Measurements from ENCODE around the gene LRRC40. TPM values are rescaled to one million over a fixed set of nuclear protein-coding genes. Genes with fewer than 3 reads are reported as not detected.
"Not testable (repeated sequence)": the region's sequence is repeated elsewhere in the genome, so short reads cannot be mapped to it uniquely, and the experiment has no call there.

LRRC40 gene
- total RNA-seq, 2 experiments from 2014 or later: 12.4 to 13.3 TPM

GRCh38 chr1:70210820-70211219 is 5.4 kb upstream of the LRRC40 start:
- Mint-ChIP-seq H3K9me3 (no peaks in the 10 kb centered on the region), H3K4me1 (ENCODE audit: low read depth) (peaks cover 60% of the 10 kb centered on the region), H3K4me3 (no peak overlapping the region), H3K27me3 (no peaks in the 10 kb centered on the region), H3K27ac (no peak overlapping the region), H3K36me3 (ENCODE audit: low read depth) (peaks cover 59% of the 10 kb centered on the region)
- DNase-seq: no peak
- ChIA-PET POLR2A (interaction anchor here (0.7 to 8.4 kb wide), 2 partner anchors 10 to 879 kb away, joined by 3 to 128 read pairs; partner anchors contain the start of gene SRSF11), CTCF (interaction anchor here (1.3 kb wide), 1 partner anchor 870 kb away, joined by 5 read pairs; the partner anchor contains the start of gene ZRANB2)
- H3K27me3 ChIP-seq (ENCODE audit: control insufficient read depth in 1 of 2, insufficient read depth in 2 of 2, low read length in 2 of 2): no peaks in the 10 kb centered on the region
- peaks cover 23% of the 10 kb centered on the region for H3K36me3 ChIP-seq (ENCODE audit: insufficient read depth, low read length)
- peaks cover 28% of the 10 kb centered on the region for H3K4me1 ChIP-seq (ENCODE audit: insufficient read depth, low read length)
- H3K9me3 ChIP-seq (ENCODE audit: control insufficient read depth in 1 of 2, insufficient read depth in 1 of 2, low read length in 2 of 2): no peaks in the 10 kb centered on the region
- H3K4me3 ChIP-seq (ENCODE audit: low read length): no peak overlapping the region
- H3K27ac ChIP-seq (ENCODE audit: low read depth in 1 of 2, low read length in 2 of 2): no peak overlapping the region
- intact Hi-C loops (cut with DNase I, micrococcal nuclease): no loop called here
- no peak for TF ChIP-seq CTCF (IDR thresholded peaks at IDR 0.05)
- no peak for ATAC-seq (ENCODE audit: poor library complexity)

GRCh38 chr1:70208292-70208691 is 2.9 kb upstream of the LRRC40 start:
- Histone ChIP-seq H3K9me3 (ENCODE audit: control insufficient read depth in 1 of 2, insufficient read depth in 1 of 2, low read length in 2 of 2) (no peaks in the 10 kb centered on the region), H3K27ac (ENCODE audit: low read depth in 1 of 2, low read length in 2 of 2) (no peak overlapping the region), H3K4me3 (ENCODE audit: low read length) (no peak overlapping the region), H3K4me1 (ENCODE audit: insufficient read depth, low read length) (peaks cover 35% of the 10 kb centered on the region), H3K36me3 (ENCODE audit: insufficient read depth, low read length) (peaks cover 16% of the 10 kb centered on the region), H3K27me3 (ENCODE audit: control insufficient read depth in 1 of 2, insufficient read depth in 2 of 2, low read length in 2 of 2) (no peaks in the 10 kb centered on the region)
- ChIA-PET CTCF (interaction anchor here (1.0 to 2.5 kb wide), 2 partner anchors 12 to 873 kb away, joined by 5 to 14 read pairs; partner anchors contain the start of genes SRSF11 and ZRANB2), POLR2A (interaction anchor here (2.1 to 8.4 kb wide), 2 partner anchors 12 to 873 kb away, joined by 12 to 128 read pairs; partner anchors contain the start of genes SRSF11 and ZRANB2)
- H3K9me3 Mint-ChIP-seq: no peaks in the 10 kb centered on the region
- DNase-seq: no peak
- H3K4me1 Mint-ChIP-seq (ENCODE audit: low read depth): peaks cover 82% of the 10 kb centered on the region
- H3K27me3 Mint-ChIP-seq: no peaks in the 10 kb centered on the region
- no peak for ATAC-seq (ENCODE audit: poor library complexity)
- H3K36me3 Mint-ChIP-seq (ENCODE audit: low read depth): peaks cover 65% of the 10 kb centered on the region
- peak overlapping the region; percentile 99 for H3K27ac Mint-ChIP-seq
- no peak for TF ChIP-seq CTCF (IDR thresholded peaks at IDR 0.05)
- peak overlapping the region; percentile 99 for H3K4me3 Mint-ChIP-seq
- intact Hi-C loops (cut with DNase I, micrococcal nuclease): loop anchor here in 1 of 2 experiments (5.0 kb wide), 1 partner anchor 149 kb away; no protein-coding TSS in a partner anchor

GRCh38 chr1:70207492-70207891 is 2.1 kb upstream of the LRRC40 start:
- H3K9me3 Mint-ChIP-seq: no peaks in the 10 kb centered on the region
- H3K9me3 ChIP-seq (ENCODE audit: control insufficient read depth in 1 of 2, insufficient read depth in 1 of 2, low read length in 2 of 2): no peaks in the 10 kb centered on the region
- ChIA-PET CTCF (no interaction called here), POLR2A (interaction anchor here (2.1 to 8.4 kb wide), 4 partner anchors 13 to 873 kb away, joined by 12 to 128 read pairs (median 22); partner anchors contain the start of genes ANKRD13C, CTH, SRSF11 and ZRANB2)
- intact Hi-C loops (cut with DNase I, micrococcal nuclease): loop anchor here in 1 of 2 experiments (1.0 to 5.0 kb wide), 3 partner anchors 13 to 873 kb away; partner anchors contain the start of gene ZRANB2
- peak overlapping the region; percentile 99 for H3K27ac Mint-ChIP-seq
- H3K27me3 ChIP-seq (ENCODE audit: control insufficient read depth in 1 of 2, insufficient read depth in 2 of 2, low read length in 2 of 2): no peaks in the 10 kb centered on the region
- H3K4me3 ChIP-seq (ENCODE audit: low read length): no peak overlapping the region
- ATAC-seq (ENCODE audit: poor library complexity) (no peak), DNase-seq (no peak)
- no peak for TF ChIP-seq CTCF (IDR thresholded peaks at IDR 0.05)
- H3K36me3 ChIP-seq (ENCODE audit: insufficient read depth, low read length): peaks cover 16% of the 10 kb centered on the region
- H3K27me3 Mint-ChIP-seq: no peaks in the 10 kb centered on the region
- H3K27ac ChIP-seq (ENCODE audit: low read depth in 1 of 2, low read length in 2 of 2): no peak overlapping the region
- H3K4me3 Mint-ChIP-seq: peak overlapping the region; percentile 99
- H3K4me1 ChIP-seq (ENCODE audit: insufficient read depth, low read length): peaks cover 38% of the 10 kb centered on the region
- peaks cover 83% of the 10 kb centered on the region for H3K4me1 Mint-ChIP-seq (ENCODE audit: low read depth)
- H3K36me3 Mint-ChIP-seq (ENCODE audit: low read depth): peaks cover 58% of the 10 kb centered on the region

- POLR2A ChIA-PET: interaction anchor here (0.7 to 8.4 kb wide), 7 partner anchors 14 to 874 kb away, joined by 3 to 128 read pairs (median 17); partner anchors contain the start of genes ANKRD13C, CTH, SRSF11 and ZRANB2
- H3K27me3 Mint-ChIP-seq; H3K4me3 ChIP-seq (ENCODE audit: low read length); H3K9me3 ChIP-seq (ENCODE audit: control insufficient read depth in 1 of 2, insufficient read depth in 1 of 2, low read length in 2 of 2); H3K27me3 ChIP-seq (ENCODE audit: control insufficient read depth in 1 of 2, insufficient read depth in 2 of 2, low read length in 2 of 2); ATAC-seq (ENCODE audit: poor library complexity); DNase-seq; H3K9me3 Mint-ChIP-seq: not testable (repeated sequence)
- H3K27ac Mint-ChIP-seq: peak overlapping the region; percentile 99
- H3K4me3 Mint-ChIP-seq: peak overlapping the region; percentile 99
- peaks cover 56% of the 10 kb centered on the region for H3K36me3 Mint-ChIP-seq (ENCODE audit: low read depth)
- Histone ChIP-seq H3K4me1 (ENCODE audit: insufficient read depth, low read length) (peaks cover 38% of the 10 kb centered on the region), H3K27ac (ENCODE audit: low read depth in 1 of 2, low read length in 2 of 2) (peak overlapping the region in 1 of 2 donors; percentile 97), H3K36me3 (ENCODE audit: insufficient read depth, low read length) (peaks cover 15% of the 10 kb centered on the region)
- intact Hi-C loops (cut with DNase I, micrococcal nuclease): loop anchor here in 1 of 2 experiments (1.0 to 5.0 kb wide), 3 partner anchors 13 to 874 kb away; partner anchors contain the start of gene ZRANB2
- H3K4me1 Mint-ChIP-seq (ENCODE audit: low read depth): peaks cover 87% of the 10 kb centered on the region
- CTCF ChIA-PET: interaction anchor here (1.4 to 2.9 kb wide), 2 partner anchors 14 to 874 kb away, joined by 4 to 15 read pairs; partner anchors contain the start of gene SRSF11
These were observed 1.5 kb upstream of the LRRC40 start for GRCh38 chr1:70206833-70207232.
